D721Med (cell line): ENCODE data around the gene OSGEP.

Experiments
- DNase-seq: peaks from one replicate; pipeline ENCODE4 v3.0.0; 2011; ENCODE audit warnings: low spot score; ENCODE audit not compliant: insufficient read length
- FAIRE-seq: peaks from 2 replicates; lab custom pipeline; 2011; peaks lifted over from hg19 to GRCh38; lab: Jason Lieb, UNC
- CTCF ChIP-seq: IDR thresholded peaks from 2 replicates; pipeline ENCODE4 v1.5.1; 2012; ENCODE audit warnings: mild to moderate bottlenecking, control low read depth; ENCODE audit not compliant: insufficient read depth; ENCODE audit errors: missing control alignments

OSGEP gene

GRCh38 chr14:20486684-20487395, 32.2 kb upstream of the OSGEP start:
- TF ChIP-seq CTCF, result no peak
- no peak for DNase-seq
- FAIRE-seq, result no peak

GRCh38 chr14:20485900-20486299, 31.3 kb upstream of the OSGEP start:
- FAIRE-seq, result no peak
- no peak for DNase-seq
- TF ChIP-seq CTCF, result no peak

- TF ChIP-seq CTCF, result no peak
- DNase-seq (no peak), FAIRE-seq (no peak)
Measured at GRCh38 chr14:20482382-20482781, 27.8 kb upstream of the OSGEP start.

- DNase-seq (no peak), FAIRE-seq (no peak)
- no peak for TF ChIP-seq CTCF
Measured at GRCh38 chr14:20478894-20479293, 24.3 kb upstream of the OSGEP start.

- TF ChIP-seq CTCF, result no peak
- FAIRE-seq (no peak), DNase-seq (no peak)
Measured at GRCh38 chr14:20477211-20477876, 22.7 kb upstream of the OSGEP start.

GRCh38 chr14:20476776-20477175, 22.2 kb upstream of the OSGEP start:
- FAIRE-seq, result no peak
- no peak for DNase-seq
- no peak for TF ChIP-seq CTCF

GRCh38 chr14:20472536-20473169, 18.0 kb upstream of the OSGEP start:
- no peak for TF ChIP-seq CTCF
- FAIRE-seq (no peak), DNase-seq (no peak)
